C4-2B (cell line): Measurements from ENCODE around the gene CDCA4.

Experiments used
- CTCF ChIP-seq: fragments of 450-650 bp; conservative IDR thresholded peaks from 2 replicates; pipeline ENCODE4 v1.5.1; 2017; ENCODE audit warnings: mild to moderate bottlenecking
- ZFX ChIP-seq: fragments of 450-650 bp; IDR thresholded peaks from 2 replicates; pipeline ENCODE4 v1.6.1; 2017

GRCh38 chr14:104993808-104994591, 26.9 kb downstream of the CDCA4 start:
- TF ChIP-seq CTCF: no peak
- no peak for TF ChIP-seq ZFX
